GM18499 (cell line): ENCODE results near the gene GPR25.
"Not testable (repeated sequence)": the region's sequence is repeated elsewhere in the genome, so short reads cannot be mapped to it uniquely, and the experiment has no call there.

Experiments used
- ATAC-seq: cut with Tn5 transposase; IDR thresholded peaks from one replicate; pipeline ENCODE4 v1.9.1; 2021; ENCODE audit warnings: moderate number of reproducible peaks; ENCODE audit not compliant: insufficient read depth, unreplicated experiment

The GPR25 gene

DNA sequence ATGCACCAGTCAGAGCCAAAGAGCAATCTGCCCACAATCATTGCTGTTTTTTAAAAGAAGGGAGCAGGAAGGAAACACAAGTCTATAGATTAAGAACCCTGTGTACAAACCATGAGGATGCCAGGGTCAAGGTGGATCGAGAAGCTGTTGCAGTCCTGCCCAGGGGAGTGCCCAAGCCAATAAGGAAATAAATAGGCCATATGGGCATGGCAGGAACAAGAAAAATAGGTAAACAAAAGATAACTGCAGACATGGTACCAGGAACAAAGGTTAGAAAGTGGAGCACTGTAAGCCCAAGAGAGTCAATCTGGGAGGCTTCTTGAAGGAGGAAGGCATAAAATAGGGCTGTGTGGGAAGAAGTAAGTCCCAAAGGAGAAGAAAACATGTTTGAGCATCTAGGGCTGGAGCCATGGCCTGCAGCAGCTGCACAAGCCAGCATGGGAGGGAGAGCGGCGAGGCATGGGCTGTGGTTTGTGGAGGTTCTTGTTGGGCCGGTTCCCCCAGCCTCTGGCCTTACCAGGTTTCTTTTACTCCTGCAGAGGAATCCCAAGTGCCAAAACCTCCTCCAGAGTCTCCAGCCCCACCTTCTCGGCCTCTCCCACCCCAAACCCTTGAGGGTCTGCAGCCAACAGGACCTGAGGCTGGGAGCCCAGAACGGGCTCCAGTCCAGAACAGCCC, 35.5 kb downstream of the GPR25 start:
- no peak for ATAC-seq

DNA sequence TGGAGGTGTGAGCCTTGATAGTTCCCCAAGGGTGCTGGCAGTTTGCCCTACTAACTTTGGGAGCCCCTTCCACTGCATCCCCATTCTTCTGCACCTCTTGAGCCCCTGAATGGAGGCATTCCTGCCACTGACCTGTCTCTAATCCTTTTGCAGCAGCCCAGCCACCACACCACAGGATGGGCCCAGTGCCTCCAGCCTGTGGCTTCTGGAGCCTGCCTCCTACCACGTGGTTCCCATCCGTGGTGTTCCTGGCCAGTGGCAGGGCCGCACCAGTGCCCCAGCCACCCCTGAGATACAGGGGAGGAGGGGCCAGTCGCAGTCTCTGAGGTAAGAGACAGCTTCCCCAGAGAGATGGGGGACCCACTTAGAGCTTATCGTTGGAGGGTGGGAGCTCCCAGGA, 36.3 kb downstream of the GPR25 start:
- no peak for ATAC-seq

DNA sequence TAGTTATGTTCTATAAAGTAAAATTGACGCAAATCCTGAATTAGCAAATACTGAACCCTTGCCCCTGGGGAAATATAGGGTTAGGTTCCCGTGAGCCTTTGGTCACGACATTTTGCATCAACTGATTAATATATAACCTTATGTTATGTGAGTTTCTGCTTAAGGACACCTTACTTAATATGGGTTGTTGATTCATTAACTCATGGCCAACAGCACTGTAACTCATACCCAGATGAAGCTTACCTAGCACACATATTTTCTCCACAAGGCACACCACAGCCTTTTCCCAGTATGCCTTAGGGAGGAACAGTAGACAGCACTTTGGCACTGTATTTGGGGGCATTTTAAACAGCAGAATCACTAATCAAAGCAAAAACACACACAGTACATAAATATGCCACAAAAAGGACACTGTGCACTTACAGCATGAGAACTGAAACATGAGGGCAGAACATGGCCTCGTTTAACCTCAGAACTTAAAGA, 37.0 kb downstream of the GPR25 start:
- ATAC-seq = no peak

DNA sequence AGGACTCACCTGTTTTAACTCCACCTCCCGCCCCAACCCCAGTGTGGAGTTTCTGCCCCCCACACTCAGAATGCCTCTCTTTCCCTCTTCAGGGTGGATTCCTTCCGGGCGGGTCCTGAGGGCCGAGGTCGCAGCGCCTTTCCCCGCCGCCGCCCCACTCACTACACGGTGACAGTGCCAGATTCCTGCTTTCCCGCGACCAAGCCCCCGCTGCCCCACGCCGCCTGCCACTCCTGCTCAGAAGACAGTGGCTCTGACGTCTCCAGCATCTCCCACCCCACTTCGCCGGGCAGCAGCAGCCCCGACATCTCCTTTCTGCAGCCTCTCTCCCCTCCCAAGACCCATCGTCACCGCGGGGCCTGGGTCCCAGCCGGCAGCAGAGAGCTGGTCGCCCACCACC, 38.6 kb downstream of the GPR25 start:
- ATAC-seq = no peak

DNA sequence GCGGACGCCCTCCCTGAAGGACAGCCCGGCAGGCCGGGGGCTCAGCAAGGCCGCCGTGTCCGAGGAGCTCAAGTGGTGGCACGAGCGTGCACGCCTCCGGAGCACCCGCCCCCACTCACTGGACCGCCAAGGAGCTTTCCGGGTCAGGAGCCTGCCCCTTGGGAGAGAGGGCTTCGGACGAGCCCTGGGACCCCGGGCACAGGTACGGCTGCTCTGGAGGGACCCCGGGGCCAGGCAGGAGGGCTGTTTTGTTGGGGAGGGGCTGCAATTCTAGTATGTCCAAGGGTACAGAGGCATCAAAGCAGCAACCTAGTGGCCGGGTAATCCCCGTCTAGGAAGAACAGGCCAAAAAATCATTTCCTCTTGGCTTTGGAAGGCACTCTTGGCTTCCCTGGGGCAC, 39.2 kb downstream of the GPR25 start:
- not testable (repeated sequence) for ATAC-seq

DNA sequence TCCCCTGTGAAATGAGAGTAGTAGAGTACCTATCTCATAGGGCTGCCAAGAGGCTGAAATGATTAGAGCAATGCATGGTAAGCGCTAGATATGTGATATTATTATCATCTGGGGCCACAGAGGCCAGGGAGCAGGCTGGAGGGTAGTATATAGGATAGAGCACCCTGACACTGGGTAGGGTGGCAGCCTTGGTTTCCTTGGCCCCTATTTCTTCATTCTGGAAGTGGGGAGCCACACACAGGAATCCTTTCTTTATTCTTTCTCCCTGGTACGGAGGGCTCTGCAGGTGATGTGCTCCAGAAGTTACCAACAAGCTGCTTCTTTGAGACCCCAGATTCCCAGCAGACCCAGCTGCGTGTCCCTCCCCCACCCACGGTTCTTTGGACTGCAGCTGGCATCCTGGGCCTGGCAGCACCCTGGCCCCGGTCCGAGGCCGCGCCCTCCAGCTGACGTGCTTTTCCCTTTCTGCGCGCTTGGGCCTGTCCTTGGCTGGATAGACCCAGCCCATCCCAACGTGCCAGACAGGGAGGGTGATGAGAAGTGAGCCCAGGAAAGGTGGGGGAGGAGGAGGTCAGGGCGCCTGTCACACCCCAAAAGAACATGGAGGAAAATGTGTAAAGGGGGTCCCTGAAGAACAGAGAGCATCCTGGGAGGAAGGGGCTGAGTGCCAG, 40.1 kb downstream of the GPR25 start:
- ATAC-seq = no peak

DNA sequence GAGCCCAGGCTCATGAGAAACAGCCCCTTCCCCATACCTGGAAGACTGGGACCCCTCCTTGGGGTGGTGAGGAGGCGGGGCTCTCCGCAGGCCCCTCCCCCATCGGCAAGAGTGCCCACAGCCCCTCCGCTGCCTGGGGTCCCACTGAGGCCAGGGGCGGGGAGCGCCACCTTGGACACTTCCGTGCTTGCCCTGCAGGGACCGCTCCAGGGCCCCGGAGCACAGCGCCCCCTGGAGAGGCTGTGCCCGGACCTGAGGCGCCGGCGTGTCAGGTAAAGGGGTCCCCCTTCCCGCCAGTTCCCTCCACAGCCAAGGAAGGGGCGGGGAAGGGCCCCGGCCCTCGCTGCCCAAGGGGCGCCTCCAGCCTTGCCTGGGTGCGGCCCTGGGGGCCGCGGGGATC, 43.4 kb downstream of the GPR25 start:
- ATAC-seq = no peak

DNA sequence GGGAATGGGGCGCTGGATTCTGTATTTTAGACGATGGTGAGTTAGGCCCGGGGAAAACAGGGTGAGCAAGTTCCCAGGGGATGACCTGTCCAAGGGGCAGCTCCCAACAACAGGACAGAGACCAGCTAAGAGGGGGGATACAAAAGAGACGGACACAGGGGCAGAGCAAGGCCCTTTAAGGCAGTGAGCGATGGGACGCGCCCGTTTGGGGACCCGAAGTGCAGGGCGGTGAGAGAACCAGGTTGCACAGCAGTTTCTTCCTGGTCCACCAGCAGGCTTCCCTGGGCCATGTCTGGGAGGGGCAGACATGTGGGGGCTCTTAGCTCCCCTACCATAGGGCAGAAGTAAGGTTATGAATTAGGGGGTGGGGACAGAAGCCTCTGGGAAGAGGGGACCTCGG, 43.9 kb downstream of the GPR25 start:
- no peak for ATAC-seq

DNA sequence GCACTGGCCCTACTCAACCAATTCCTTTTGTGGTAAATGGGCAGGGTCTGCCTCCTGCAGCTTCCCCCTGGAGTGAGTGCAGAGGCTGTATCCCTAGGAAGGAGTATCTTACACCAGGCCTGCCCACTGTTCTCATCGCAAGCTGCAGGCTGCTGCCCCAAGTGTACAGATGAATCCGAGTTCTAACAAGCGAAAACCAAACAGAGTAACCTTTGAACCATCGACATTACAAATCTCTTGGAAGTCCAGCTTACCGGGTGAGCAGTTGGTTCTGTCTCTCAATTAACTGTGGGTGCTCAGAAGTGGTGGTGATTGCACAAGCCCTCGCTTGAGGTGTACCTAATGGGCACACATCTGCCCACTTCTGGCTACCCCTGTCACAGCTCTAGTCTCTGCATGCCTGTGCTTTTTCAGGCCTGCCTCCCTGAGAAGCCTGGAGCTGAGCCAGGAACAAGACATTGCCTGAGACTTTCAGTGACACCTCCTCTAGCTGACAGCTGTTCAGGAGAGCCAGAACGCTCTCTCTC, 44.6 kb downstream of the GPR25 start:
- ATAC-seq = no peak

DNA sequence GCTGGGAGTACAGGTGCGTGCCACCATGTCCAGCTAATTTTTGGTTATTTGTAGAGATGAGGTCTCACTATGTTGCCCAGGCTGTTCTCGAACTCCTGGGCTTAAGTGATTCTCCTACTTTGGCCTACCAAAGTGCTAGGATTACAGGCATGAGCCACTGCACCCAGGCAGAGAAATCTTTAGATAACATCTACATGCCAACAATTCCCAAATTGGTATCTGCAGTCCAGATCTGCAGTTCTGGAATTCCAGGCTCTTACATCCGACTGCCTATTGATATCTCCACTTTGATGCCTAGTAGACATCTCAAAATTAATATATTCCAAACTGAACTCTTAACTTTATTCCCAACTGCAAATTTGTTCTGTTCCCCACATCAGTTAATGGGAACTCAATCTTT, 45.2 kb downstream of the GPR25 start:
- ATAC-seq = no peak

DNA sequence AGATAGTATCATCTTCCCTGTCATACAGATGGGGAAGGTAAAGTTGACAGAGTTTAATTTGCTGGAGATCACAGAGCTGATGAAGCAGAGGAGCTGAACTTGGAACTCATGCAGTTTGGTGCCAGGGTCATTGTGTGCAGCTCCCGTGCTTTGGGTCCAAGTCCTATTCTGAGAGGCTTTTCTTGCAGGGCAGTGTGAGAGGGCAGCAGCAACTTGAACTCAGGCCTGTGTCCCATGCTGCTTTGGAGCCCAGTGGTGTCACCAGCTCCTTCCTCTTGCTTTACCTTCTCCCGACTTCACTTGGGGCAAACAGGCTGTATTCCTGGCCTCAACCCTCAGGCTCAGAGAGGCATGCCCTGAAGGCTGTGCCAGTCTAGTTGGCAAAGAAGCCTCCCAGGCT, 46.6 kb downstream of the GPR25 start:
- no peak for ATAC-seq

DNA sequence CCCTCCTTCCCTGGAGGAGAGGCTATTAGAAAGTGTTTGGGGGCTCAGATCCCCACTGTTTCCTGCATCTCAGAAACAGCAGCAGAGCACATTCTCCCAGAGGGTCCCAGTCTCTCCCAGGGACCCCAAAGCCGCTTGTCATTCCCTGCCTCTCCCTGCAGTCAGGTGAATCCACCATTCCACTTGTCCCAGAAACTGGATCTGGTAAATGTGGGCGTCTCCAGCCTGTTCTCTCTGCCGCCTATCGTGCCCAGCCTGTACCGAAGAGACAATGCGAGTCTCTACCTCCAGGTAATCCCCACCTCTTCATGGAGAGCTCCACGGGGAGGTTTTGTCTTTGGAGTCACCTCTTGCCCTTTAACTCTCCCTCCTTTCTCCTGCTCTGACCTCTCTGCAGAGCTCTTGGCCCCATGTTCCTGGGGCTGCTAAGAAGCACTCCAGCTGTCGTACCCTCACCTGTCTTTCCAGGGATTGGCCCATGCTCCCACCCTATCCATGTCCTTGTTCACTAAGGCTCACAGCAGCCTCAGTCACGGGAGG, 48.9 kb downstream of the GPR25 start:
- ATAC-seq = no peak

DNA sequence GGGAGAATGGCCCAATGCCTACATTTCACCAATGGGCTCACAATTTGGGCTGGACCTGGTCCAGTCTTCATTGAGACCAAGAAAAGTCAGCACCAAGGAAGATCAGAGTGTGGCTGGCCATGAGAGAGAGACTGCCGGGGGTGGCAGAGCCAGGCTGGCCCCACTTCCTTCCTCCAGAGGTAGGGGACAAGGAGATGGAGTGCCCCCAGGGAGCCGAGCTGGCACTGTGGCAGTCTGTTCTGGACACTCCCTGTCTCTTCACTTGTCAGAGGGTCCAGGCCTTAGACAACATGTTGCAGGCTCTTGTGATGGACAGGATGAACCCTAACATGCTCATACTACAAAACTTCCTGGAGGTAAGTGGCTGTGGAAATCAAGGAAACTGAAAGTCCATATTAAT, 49.6 kb downstream of the GPR25 start:
- ATAC-seq = no peak

DNA sequence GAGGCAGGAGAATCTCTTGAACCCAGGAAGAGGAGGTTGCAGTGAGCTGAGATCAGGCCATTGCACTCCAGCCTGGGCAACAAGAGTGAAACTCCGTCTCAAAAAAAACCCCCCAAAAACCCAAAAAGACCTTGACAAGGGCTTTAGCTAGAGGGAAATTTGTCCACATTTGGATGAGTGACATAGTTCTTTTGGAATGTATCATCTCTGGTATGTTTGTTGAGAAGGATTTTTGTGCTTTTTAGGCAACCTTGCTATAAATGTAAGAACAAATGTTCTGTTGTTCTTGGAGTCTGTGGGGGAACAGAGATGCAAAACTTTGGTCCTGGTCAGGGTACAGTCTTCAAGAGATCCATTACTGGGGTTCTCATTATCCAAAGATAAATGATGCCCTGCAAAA, 50.8 kb downstream of the GPR25 start:
- no peak for ATAC-seq
